Measurements from ENCODE around the gene CCDC110.
"Not testable (repeated sequence)": the region's sequence is repeated elsewhere in the genome, so short reads cannot be mapped to it uniquely, and the experiment has no call there.

Gene CCDC110

DNA sequence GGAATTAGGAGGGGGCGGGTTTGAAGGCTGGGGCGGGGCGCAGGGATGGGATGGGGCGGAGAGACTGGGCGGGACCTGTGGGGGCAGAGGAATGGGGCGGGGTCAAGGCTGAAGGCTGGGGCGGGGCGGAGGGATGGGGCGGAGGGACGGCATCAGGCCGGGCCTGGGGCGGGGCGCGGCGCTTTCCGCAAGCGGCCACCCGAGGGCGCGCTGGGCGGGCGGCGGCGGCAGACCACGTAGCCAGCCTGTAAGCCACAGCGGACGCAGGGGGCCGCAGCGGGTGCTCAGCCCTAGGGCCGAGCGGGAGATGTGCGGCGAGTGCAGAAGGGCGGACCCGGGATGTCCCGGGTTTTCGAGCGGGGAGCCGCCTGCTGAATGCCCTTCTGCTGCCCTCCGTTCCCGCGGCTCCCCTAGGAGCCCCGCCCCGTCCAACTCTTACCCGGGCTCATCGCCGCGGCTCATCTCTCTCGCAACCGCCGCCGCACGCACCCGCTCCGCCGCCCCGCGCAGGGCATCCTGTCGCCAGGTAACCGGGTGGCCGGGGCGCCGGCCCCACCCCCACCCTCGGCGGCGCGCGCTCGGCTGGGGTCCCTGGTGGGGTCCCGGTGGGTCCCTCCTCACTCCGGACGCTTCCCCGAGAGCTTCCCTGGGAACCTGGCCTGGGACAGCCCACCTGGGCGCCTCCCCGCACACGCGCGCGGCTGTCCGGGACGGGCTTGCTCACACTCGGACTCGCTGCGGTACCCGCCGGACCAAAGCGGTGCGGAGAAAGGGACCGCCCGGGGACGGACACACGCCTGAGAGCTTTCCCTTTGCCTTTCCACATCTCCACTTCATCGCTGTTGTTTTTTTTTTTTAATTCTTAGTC lies at the start of gene CCDC110:
Gene CCDC110, minus strand, starts transcription at position 499 of the 868 bp plus-strand sequence. Its CDS starts 50 bp downstream, at position 449.
- peak; percentile 87 for DNase-seq

DNA sequence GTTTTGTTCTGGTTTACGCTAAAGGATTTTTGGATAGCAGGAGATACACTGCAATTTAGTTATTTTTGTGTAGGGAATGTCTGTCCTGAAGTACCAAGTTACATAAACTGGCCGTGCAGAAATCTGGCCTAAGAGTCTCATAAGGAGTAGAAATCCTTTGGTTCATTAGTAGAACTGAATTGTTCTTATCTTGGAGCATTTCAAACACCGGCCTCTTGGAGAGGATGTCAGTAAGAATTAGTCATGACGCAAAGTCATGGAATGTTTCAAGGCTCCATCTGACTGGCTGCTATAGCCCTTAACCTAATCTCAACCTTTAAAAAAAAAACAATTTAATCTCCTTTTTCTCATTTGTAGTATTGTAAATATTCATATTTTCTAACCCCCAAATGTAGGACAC lies 48.6 kb upstream of the CCDC110 start:
- DNase-seq = no peak

- DNase-seq = no peak
These were observed 47.0 kb upstream of the CCDC110 start for GRCh38 chr4:185518494-185518893.

DNA sequence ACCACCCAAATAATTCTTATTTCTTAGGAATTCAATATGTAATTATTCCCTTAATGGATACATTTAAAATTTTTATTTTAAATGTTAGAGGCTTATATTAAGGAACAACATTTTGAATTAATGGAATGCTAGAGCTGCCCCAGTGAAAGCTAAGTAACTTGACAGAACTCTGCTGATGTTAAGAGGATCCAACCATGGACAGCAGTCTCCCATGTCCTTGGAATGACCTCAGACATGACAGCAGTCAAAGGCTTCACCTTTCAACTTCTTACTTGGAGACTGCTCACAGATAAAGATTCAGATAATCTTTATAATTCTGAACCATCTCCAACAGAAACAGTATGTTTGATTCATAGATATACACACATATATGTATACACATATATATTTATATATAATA lies 46.5 kb upstream of the CCDC110 start:
- DNase-seq = no peak

- DNase-seq = no peak
These were observed 43.7 kb upstream of the CCDC110 start for GRCh38 chr4:185515248-185515647.

GRCh38 chr4:185514182-185514697 lies 42.7 kb upstream of the CCDC110 start:
- DNase-seq = no peak

GRCh38 chr4:185513489-185514181 lies 42.1 kb upstream of the CCDC110 start:
- DNase-seq = no peak

DNA sequence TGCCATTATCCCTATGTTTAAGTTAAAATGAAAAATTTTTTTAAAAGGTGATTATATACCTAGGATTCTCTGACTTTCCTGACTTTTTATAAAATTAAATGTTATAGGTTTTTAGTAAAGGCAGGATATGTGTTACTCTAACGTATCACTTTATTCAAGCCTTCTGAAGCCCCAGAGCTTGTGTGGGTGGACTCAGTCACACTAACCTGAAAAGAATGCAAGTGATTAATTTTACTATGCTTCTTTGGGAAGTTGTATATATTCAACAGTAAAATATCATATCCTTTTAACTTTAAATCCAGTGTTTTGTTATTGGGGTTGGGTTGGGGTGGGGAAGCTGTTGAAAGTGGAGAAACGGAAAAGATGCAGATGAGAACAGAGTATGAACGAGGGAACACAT lies 41.0 kb upstream of the CCDC110 start:
- no peak for DNase-seq

DNA sequence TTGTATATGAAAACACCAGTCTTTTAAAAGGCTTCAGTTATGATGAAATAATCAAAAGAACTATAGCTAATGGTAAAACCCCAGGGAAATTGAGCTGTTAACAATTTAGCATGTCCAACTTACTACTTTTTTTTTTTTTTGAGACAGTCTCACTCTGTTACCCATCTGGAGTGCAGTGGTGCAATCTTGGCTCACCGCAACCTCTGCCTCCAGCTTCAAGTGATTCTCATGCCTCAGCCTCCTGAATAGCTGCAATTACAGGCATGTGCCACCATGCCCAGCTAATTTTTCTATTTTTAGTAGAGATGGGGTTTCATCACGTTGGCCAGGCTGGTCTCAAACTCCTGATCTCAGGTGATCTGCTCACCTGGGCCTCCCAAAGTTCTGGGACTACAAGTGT lies 39.7 kb upstream of the CCDC110 start:
- not testable (repeated sequence) for DNase-seq

DNA sequence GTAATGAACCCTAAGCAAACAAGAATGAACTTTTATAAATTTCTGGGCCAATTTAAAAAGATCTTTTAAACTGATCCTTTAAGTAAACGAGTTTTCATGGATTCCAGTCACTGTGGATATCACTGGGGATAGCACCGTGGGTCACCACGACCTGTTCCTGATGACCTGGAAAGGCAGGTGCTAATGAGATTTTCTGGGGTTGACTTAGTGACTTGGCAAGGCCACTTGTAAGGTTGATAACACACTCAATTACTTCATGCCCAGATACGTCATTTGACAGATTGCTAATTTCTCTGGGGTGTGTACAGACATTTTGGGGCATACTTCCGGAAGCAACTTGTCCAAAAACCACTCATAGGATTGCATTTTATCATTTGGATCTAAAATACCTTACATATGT lies 39.3 kb upstream of the CCDC110 start:
- DNase-seq = no peak

DNA sequence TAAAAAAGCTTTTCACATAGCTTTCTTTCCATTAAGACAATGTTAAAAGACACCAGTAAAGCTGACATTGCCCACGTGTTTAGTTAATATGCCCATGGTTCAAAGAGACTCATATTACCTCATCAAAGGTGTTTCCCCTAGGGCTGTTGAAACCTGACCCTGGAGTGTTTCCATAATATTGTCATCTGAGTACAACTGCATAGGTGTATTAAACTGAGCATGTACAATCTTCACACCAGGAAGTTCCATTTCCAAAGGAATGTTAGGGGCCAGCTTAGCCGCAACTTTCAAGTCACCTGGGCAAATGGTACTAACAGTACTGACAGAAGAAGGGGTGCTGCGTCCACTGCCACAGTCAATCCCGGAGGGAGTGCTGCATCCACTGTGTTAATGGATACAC lies 36.6 kb upstream of the CCDC110 start:
- no peak for DNase-seq

- DNase-seq = no peak
These were observed 34.9 kb upstream of the CCDC110 start for GRCh38 chr4:185506422-185506821.

DNA sequence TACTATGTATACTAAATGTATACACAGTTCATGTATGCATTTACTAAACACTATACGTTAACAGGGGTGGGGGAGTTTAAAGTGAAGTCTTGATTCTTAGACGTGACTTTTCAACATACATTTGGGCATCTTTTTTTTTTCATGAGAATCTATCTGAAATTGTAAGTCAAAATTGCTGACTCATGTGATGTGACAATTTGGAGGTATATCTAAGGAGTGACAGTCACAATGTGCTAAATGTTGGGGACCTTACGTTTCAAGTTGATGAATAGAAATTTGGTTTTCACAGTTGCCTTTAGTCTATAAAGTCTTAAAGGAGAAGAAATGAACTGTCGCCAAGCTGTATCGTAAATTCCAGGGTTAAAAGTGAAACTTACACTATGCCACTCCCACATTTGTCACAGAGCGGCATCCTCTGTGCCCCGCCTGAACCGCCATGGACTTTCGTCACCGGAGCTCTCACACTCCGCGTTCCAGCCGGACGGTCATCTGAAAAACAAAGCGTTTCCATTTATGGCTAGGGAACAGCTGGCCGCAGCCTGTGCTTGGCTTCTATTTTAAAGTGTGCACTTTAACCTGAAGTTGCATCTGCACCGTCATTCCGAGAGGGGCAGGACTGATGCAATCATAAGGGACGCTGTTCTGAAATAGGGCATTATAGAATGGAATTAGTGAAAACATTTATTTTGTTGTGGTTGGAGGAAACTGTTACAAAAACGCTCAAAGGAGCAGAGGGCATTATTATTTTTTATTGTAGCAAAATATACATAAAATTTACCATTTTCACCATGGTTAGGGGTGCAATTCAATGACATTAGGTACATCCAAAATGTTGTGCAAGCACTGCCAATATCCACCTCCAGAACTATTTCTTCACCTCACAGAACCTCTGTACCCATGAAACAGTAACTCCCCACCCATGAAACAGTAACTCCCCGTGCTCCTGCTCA lies 32.8 kb upstream of the CCDC110 start:
- DNase-seq = no peak

GRCh38 chr4:185502386-185502785 lies 30.9 kb upstream of the CCDC110 start:
- DNase-seq = no peak

DNA sequence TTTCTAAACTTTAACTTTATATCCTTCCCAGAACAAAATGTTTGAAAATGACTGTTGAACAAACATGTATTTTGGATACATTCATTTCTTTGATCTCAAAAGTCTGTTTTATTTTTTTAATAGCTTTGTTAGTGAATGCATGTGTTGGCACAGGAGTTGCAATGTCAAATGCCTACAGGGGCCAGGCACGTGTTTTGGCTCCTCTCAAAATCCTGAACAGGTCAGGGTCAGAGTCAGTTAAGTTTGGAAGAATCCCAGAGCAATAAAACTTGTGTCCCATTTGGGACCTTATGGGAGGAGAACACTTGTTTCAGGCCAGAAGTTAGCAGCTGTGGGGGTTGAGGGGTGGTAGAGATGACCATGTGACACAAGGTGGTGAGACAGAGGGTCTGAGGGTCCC lies 29.0 kb upstream of the CCDC110 start:
- no peak for DNase-seq

DNA sequence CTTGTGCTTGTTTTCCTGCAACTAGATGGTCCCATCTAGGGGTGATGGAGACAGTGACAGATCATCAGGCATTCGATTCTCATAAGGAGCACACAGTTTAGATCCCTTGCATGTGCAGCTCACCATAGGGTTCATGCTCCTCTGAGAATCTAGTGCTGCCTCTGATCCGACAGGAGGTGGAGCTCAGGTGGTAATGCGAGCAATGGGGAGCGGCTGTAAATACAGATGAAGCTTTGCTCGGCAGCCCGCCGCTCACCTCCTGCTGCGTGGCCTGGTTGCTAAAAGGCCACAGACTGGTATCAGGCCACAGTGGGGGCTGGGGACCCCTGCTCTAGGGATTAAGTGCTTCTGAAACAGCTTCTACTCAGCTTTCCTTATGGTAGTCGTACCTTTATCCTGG lies 28.5 kb upstream of the CCDC110 start:
- DNase-seq = no peak

DNA sequence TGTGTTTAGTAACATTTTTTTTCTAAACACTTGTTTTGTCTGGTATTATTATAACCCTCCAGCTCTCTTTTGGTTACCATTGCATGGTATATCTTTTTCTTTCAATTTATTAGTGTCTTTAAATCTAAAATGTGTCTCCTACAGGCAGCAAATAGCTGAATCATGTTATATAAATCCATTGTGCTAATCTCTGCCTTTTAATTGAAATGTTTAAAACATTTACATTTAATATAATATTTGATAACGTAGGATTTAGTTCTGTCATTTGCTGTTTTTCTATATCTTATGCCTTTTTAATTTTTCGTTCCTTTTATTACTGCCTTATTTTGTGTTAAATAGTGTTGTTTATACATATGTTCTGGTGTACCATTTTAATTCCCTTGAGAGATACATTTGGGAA lies 17.1 kb upstream of the CCDC110 start:
- no peak for DNase-seq

GRCh38 chr4:185481401-185481800 lies 9.9 kb upstream of the CCDC110 start:
- DNase-seq = no peak

GRCh38 chr4:185480016-185480732 lies 8.6 kb upstream of the CCDC110 start:
- DNase-seq = no peak

DNA sequence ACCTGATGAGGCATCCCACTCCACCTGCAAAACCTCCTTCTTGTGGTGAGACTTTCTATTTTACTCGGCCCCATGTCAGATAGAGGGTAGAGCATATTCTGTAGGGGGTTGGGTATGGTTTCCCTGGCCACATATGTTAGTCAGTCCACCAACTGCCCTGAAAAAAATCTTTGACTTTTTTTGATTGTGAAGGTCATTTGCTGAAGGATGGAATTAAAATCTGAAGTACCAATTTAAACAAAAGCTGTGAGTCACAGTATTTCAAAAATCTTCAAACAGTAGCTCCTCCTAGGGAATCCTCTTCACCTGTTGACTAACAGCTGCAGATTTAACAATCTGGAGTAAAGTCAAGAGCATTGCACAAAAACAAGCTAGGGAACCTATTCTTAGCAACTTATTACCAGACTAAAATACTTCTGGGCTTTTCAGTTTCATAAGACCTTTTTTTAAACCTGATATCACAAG lies 8.0 kb upstream of the CCDC110 start:
- no peak for DNase-seq

DNA sequence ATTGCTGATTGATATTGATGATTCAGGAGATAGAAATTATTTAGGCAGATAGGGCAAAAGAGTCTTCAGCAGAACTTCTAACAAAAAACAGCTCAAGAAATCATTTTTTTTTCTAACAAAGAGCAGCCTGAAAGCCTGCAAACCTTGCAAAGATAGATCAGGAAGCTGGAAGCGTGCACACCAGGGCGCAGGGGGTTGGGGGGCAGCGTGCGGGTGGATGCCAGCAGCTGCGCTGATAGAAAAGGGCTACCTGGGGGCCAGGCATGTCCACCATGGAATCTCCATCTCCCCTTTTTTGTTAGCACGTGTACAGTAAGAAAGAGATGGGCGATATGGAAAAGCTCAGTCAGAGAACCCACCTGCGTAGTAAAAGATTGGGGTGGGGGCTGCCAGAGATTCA lies 1.7 kb upstream of the CCDC110 start:
- no peak for DNase-seq

DNA sequence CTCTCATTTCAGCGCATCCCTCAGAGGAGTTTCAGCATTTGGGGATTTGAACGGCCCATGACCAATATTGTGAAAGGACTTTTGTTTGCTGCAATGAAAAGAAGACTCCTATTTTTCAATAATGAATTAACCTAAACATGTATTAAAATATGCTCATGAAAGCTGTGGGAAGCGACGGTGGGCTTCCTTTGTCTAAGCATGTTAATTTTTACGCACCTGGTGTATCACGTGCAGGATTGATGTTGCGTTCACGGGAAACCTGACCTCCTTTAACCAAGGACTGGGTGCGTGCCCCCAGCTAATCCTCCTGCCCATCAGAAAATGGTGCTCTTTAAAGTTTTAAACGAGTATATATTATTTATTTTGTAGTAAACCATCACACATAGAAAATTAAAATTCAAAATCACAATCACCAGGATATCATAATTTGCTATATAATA lies 590 bp upstream of the CCDC110 start:
- no peak for DNase-seq
